GM21825 (cell line): Measurements from ENCODE around the gene HOXD9.

ENCODE experiments used
- ATAC-seq: cut with Tn5 transposase; IDR thresholded peaks from one replicate; pipeline ENCODE4 v1.9.1; 2021; ENCODE audit warnings: mild to moderate bottlenecking, moderate library complexity; ENCODE audit not compliant: unreplicated experiment

HOXD9 gene

DNA sequence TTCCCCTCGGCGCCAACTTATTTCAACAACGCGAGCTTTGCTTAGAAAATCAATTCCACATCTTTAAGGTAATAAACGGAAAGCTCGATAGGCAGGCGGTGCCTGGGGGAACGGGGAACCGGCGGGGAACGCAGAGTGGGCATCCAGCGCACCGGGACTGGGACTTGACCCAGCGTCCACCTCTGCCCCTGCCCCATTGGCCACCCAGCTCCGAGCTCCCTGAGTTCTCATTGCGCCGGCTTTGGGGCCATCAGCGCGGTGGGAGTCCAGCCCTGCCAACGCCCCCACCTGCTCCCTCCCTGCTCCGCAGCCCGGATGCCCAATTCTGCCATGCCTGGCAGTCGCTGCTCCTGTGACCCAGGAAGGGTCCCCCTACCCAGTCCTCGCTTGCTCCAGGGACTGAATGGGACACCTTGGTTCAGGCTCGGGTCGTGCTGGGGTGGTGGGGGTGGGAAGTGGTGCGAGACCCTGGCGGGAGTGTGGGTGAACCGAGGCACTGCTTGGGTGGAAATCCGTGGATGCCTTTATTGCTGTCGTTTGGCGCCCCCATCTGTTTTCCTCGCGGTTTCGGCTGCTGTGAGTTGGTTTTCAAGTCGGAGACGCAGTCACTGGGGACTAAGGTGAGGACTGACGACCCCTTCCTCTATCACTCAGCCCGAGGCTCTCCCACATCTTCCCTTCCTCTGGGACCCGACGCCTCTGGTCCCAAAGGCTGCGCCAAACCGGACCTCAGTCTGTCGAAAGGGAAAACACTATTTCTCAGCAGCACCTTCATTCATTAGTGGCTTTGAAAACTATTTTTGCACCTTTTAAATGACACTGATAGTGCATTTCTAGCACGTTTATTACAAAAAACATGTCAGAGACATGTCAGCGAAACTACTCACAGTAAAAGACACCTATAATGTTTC is 36.4 kb upstream of the HOXD9 start:
- ATAC-seq, result no peak

DNA sequence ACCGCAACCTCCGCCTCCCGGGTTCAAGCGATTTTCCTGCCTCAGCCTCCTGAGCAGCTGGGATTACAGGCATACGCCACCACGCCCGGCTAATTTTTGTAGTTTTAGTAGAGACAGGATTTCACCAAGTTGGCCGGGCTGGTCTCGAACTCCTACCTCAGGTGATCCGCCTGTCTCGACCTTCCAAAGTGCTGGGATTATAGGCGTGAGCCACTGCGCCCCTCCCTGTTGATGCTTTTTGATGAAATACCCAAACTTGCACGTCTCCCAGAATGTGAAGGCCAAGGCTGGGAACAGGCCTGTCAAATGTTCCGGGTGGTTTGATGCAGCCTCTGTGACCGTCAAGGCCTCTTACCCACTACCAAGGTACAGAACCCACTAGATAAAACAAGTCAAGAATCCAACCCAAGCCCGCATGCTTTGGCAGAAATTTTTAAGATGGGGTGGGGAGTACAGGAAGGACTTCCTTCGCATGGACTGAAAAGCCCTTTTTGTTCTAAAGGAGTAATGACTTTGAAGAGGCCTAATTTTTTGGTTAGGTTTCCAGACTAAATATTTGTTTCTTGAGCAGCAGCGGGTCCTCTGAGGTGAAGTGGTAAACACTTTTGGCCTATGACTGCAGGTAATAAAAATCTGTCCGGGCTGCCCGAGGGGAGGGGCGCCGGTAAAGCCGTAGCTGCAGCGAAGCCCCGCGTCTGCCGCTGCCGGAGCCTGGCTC is 35.0 kb upstream of the HOXD9 start:
- ATAC-seq, result no peak

DNA sequence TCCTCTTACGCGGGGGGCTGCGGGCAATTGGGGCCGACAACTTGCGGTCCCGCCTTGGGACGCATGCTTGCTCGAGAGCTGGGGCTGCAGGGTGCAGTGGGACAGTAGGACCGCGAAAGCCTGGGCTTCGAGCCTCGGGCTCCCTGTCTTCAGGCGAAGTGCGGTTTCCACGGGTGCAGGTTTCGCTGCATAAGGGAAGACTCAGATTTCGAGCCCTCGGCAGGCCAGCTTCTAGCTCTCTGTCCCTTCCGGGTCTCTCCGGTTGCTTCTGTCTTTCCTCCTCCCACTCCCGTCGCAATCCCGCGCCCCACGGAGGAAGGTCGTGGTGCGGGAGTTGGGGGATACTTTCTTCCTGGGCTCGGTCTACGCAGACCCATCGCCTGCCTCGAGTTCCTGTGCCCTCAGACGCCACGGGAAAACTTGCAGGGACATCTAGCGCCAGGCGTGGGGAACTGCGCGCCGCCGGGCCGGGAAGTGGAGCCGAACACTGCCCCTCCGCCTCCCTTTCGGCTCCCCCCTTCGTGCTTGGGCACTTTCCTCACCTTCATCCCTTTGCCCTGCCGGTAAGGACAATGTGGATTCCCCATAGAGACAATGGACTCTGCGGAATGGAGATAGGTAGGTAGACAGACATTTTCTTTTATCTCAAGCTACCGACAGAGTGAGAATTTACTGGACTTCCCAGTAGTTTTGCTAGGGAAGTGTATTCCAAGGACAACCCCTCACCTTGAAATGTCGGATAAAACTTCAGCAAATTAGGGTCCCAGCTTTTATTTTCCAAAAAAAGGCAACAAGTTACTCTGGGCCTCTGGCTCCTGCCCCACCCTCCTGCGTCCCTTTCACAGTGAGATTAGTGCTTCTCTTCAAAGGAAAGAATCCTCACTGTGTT is 34.2 kb upstream of the HOXD9 start:
- no peak for ATAC-seq

DNA sequence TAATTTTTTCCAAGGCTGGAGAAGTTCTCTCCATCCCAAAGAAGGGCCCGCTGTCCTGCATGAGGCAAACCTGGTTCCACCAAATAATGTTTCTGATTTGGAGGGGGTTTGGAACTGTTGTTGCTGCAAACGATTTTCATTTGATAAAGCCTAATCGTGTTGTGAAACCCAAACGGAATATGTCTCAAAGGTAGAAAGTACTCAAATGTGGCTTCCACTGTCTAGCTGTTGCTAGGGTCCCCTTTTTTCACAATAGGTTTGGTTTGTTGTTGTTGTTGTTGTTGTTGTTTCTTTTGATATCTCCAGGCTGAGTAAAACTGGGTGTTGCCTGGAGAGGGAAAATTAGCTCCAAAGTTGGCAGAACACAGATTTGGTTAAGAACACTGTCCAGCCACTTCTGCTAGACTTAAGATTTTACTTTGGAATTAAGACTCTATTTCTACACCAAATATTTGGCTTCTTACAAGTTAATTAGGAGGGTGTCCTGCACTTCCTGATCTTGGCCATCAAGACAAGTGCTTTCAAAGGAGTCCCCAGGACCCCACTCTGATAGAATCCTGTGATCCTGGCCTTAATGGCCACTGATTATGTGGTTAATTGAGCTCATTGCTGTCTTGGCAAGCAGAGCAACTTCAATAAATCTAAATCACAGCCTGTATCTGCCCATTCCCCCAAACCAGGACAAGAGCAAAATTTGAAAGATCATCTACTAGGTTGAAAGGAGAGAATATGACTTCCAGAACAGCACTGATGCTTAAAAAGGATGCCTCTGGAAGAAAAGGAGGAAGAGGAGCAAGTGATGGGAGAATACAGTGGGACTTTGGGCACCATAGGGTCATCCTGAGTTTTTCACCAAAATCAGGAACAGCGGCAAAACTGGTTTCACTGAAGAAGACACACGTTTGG is 33.3 kb upstream of the HOXD9 start:
- no peak for ATAC-seq

DNA sequence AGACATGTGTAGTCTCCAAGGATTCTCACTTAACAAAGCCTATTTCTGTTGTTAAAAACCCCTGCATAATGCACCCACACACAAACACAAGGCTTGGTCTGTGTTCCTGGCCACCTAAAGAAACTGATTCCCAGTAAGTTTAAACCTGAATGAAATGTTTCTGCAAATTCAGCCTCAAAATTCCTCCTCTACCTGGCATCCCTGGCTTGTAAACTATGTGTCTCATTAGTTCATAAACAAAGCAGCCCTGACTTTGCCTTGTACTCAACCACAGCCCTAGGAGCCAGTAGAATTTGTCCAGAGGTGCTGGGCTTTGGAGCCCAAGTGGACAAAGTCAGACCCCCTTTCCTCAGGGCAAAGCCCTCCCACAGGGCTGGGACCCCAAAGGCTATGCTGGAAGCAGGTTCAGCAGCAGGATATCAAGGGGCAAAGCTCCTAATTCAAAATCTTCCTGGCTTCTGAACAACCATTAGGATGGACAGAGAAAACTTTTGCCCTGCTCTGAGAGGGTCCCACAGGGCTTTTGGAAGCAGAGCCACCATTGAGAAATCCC is 32.6 kb upstream of the HOXD9 start:
- no peak for ATAC-seq

DNA sequence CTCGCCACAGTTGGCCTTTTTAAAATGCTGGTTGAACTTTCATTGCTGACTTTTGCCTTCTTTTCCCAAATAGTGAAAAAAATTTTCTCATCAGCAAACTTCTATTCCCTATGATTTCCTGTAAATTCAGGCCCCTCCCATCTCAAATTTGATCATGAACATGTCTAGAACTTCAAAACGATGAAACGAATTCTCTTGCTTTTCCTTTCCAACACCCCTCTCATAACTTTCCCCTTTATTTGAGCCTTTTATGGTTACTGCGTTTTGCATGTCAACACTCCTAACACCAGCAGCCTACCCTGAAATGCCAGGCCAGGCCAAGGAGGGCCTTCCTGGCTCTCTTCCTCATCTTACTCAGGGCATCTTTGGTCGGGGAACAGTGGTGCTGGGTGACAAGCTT is 31.7 kb upstream of the HOXD9 start:
- no peak for ATAC-seq

DNA sequence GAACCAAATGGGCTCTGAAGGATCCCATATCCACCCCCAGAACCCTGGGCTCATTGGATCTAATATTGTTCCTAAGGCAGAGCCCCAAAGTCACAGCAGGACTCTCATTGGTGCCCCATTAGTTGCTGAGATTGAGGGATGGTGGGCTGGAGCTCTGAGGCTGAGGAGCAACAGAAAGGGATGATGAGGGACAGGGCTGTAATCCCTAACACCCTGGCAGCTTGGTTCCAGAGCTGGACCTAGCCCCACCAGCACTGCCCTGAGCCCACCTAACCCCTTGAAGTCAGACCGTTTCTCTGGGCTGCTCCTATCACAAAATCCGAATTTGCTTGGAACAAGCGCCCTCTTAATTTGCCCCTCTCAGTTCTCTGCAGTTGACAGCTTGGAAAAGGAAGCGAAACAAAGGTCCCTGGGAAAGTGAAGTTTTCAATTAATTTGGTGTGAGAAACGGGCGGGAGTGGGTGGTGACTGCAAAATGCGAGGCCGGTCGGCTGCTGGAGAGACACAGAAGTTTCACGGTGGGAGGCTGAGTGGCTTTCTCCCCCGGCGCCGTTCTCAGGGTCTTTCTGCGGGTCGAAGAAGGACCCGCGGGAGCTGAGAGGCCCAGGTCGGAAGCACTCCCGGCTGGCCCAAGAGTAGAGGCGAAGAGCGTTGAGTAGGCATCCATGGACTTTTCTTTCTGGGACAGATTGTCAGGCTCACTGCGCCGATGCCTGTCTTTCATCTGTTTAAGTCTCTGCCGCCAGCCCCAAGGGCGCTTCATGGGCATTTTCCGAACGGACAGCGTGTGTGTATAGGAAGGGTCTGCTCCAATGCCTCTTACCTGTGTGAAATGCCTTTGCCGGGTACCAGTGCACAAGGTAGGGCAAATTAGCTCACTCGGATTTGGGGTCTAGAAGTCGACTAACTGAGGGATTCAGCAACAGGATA is 30.9 kb upstream of the HOXD9 start:
- ATAC-seq, result no peak

DNA sequence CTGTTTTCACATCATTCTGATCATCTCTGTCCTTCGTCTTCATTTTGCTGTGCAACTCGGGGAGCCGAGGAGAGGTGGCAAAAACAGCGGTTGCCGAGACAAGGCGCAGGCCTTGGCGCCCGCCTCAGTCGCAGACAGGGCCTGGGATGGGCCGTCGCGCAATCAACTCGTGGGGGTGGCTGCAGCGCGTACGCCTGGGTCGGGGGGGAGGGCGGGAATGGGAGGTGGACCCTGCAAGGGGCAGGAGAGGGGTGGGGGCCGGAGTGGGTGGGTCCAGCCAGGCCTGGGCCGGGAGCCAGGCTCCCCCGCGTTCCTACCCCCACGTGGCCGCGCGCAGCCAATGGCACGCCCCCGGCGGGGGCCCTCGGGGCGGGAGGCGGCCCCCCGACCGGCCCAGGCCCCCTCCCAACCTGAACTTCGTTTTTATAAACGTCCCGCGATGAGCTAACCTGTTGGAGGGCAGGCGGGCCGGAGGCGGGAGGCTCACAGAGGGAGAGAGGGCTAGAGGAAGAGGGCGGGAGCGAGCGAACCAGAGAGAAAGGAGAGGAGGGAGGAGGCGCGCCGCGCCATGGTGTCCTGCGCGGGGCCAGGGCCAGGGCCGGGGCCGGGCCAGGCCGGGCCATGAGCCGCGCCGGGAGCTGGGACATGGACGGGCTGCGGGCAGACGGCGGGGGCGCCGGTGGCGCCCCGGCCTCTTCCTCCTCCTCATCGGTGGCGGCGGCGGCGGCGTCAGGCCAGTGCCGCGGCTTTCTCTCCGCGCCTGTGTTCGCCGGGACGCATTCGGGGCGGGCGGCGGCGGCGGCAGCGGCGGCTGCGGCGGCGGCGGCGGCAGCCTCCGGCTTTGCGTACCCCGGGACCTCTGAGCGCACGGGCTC is 30.0 kb upstream of the HOXD9 start, which contains the start of gene HOXD13:
Gene HOXD13 (plus strand): TSS at position 452 of the 875 bp plus-strand sequence. CDS start 170 bp downstream, at position 622.
- no peak for ATAC-seq

DNA sequence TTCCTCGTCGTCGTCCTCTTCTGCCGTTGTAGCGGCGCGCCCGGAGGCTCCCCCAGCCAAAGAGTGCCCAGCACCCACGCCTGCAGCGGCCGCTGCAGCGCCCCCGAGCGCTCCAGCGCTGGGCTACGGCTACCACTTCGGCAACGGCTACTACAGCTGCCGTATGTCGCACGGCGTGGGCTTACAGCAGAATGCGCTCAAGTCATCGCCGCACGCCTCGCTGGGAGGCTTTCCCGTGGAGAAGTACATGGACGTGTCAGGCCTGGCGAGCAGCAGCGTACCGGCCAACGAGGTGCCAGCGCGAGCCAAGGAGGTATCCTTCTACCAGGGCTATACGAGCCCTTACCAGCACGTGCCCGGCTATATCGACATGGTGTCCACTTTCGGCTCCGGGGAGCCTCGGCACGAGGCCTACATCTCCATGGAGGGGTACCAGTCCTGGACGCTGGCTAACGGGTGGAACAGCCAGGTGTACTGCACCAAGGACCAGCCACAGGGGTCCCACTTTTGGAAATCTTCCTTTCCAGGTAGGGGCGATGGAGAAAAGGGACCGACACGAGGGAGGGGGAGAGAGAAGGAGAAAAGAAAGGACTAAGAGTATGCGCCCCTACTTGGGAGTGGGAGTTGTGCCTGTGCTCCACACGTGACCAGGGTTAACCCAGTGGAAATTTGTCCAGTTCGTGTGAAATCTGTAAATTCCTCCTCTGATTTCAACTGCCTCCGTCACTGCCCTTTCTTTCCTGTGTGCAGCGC is 29.2 kb upstream of the HOXD9 start:
- ATAC-seq, result no peak

DNA sequence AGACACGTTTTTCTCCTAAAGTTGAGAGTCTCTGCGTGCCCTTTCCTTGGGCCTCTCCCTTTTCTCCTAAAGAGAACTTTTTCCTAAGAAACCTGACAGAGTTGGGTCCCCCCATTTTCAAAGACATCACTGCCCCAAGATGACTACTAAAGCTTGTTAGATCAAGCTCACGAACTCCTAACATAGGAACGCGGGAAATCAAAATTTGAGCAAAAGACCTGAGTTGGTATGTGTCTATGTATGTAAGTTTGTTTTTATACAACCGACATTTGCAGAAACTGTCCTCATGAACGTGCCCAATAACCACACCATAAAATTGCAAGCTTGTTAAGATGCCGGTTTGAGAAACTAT is 28.6 kb upstream of the HOXD9 start:
- no peak for ATAC-seq

DNA sequence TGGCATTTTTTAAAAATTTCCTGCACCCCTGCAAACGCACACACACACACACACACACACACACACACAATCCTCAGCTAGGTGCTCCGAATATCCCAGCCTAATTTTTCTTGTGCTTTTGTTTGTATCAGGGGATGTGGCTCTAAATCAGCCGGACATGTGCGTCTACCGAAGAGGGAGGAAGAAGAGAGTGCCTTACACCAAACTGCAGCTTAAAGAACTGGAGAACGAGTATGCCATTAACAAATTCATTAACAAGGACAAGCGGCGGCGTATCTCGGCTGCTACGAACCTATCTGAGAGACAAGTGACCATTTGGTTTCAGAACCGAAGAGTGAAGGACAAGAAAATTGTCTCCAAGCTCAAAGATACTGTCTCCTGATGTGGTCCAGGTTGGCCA is 28.2 kb upstream of the HOXD9 start:
- no peak for ATAC-seq

DNA sequence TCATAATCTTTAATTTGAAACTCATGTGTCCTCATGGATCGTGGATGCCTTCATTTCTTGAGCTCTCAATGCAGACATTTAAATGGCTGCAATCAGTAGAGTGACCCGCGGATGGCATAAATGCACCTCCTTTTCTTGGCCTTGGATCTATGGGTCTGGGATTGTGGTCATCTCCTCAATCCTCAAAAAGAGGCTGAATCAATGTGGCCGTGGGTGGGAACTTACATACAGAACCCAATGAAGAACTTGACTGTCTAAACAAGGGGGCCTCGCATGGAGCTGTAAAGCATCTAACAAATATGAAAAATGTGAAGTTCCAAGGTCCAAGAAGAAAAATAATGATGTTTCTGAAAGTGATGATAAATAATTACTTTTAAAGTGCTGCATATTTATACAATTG is 27.1 kb upstream of the HOXD9 start:
- ATAC-seq, result no peak

DNA sequence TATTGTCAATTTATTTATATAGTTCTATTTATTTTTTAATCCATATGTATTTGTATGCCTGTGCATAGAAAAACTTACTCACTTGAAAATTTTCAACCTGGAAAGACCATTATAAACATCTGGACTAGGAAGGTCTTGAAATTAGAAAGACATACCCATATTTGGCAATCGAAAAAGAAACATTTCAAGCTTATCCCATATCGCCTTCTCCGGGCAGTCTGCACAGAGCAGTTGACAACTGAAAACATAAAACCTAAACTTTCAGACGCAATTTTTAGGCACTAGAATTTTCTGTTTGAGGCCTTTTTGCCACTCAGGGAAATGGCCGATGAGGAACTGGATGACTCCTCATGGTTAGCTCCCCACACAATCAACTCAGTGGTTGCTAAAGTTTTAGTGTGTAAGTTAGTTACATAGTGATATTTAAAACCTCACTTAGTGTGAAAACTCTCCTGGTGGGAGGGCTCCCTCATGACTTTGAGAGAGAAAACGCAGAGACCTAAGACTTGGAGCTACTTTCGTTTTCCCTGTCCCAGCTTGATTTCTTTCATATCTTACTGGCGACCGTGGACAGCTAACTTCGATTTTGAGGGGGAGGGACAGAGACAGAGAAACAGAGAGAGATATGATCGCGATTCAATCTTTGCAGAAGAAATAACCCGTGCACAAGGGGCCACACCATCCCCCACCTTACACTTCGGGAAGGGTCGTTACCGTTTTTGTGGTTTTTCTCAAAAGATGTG is 26.1 kb upstream of the HOXD9 start:
- ATAC-seq, result no peak

DNA sequence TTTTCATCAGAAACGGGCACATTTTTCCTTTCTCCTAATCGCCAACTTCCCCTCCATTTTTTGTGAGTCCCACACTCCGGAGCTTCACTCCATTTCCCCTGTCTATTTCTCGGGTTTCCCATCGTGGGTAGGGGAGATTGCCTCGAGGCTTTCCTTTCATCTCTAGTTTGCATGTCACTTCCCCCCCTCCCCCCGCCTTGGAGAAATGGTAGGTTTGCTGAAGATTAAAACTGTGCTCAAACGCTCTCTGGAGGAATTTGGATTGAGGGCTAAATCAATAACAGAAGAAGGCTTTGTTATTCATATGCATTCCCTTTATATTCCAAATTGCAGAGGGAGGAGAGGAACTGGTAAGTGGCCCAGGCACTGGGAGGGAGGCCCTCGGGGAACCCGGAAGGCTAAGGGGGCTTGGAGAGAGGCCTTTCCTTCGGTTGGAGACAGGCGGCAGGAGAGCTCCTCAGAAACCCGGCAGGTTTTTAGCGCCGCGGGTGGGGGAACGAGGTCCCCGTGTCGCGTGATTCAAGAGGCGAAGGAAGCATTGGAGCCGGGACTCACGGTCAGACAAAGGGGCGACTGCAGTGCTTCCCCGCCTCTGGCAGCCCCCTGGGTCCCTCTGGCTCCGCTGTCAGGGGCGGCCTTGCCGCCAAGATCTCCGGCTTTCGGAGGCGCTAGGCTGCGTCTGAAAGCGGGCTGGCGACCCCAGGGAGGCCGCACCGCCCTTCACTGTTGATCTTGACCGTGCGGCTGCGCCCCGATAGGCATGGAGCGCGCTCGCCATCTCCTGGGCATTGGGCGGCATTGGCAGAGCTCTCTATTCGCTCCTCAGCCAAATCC is 25.3 kb upstream of the HOXD9 start:
- ATAC-seq, result peak; percentile 84

DNA sequence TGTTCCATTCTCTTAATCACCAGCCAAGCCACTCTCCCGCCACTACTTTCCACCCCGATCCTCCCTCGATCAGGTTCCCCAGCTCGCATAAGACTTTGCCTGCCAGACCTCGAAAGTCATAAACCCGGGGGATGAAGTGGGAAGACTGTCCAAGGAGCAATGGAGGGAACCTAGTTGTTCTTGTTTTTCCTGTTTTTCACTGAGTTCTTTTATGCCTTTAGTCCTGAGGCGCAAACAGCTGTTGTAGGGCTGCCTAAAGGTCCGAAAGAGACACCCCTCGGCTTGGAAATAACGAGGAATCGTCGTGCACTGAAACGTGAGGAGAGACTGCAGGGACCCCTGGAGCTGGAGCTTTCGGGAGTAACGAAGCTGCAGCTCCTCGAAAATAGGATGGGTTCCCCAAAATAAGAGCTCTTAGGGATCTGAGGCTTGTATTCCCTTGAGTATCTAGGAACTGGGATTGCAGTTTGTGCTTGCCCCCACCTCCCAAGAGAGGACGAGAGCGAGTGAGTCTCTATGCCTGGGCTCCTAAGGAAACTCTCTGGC is 24.6 kb upstream of the HOXD9 start:
- ATAC-seq, result no peak
